Hematopoietic multipotent progenitor cell treated with erythropoietin and hydrocortisone succinate and interleukin-3 and kit ligand, for 4 days (in vitro differentiated cells): ENCODE results near the gene SH3RF1.
"Not testable (repeated sequence)": the region's sequence is repeated elsewhere in the genome, so short reads cannot be mapped to it uniquely, and the experiment has no call there.

Experiments
- DNase-seq: peaks from one replicate; pipeline ENCODE4 v3.0.0-alpha.2; 2015

Gene SH3RF1

DNA sequence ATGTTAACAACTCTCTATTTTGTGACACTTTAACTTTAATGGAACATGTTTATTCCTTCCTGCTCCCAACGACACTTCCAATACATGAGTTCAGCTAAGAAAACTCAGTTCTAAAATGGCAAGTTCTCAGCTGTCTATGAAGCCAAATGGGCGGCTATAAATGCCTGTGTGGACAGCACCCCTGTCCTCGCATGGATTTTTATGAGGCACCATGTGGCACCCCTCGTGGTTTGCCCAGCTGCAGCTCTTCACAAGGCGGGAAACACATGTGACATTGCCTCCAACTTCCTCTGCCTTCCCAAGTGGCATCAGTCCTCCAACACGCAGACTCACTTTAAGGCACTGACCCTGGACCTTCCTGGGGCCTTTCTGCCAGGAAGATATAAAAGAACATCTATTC is 48.0 kb downstream of the SH3RF1 start:
- no peak for DNase-seq

DNA sequence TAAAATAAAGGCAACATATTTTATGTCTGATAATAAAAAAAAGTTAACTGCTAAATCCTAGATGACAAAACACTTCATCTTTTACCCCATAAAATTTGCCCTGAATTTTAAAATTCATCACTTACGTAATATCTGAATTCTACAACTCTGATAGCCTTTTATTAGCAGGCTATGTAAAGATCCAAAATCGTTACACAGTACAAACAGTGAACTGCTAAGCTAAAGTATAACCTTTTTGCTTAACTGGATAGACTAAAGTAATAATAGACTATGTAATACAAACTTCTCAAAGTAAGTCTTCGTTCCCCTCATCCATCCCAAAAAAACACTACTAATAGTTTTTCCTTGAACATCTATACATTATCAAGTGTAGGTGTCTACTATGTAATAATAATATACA is 49.1 kb downstream of the SH3RF1 start:
- no peak for DNase-seq

DNA sequence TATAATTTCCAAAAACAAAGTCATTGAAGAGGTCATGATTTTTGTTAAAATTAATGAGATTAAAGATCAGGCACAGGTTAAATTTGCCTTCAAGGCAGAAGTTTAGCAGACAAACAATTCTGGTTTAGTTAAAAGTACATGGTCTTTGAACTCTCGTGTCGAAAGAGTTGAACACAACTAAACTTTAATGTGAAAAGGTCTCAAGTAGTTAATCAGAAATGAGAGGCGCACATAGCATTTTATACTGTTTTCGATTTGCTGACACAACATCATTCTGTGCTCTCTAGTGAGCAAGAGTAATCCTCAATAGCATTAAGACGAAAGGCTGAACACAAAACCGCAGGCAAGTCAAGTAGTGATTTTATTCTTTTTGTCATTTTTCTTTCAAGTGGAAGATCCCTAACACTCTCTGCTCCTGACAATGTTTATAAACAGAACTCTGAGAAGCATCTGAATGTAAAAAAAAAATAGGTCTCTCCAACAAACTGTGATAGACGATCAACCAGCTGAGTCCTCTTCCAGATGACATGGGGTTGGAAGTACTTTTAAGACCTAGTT is 49.8 kb downstream of the SH3RF1 start:
- no peak for DNase-seq

DNA sequence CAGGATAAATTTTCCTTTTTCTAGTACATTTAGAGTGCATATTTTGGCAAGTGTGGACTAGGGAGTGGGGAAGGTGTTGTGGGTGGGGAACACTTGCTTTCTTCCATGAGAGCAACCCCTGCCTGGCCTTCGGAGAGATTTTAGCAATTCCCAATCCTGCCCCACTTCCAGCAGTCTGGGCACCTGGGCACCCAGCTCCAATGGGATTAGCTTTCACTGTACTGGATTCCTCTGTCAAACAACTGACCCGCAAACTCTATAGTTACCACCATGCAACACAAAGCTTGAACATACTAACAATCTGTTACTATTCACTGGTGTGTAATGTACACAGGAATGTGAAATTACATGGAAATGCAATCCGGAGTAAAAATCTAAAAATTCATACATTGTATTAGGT is 50.3 kb downstream of the SH3RF1 start:
- no peak for DNase-seq

DNA sequence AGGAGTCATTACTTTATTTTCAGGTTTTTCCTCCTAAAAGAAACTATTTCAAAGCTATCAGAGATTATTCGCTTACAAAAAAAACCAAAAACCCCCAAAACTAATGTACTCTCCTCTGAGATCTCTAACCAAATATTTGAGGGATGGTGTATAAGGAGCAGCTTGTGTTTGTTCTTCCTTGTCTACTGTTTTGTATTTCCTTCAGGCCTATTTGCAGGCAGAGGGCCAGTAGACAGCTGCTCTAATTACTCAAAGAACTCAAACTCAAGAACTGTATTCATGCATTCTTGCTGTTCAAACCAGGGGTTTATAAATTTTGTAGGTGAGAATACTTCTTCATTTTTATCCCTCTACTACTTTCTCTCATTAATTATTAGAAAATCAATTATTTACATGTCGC is 51.3 kb downstream of the SH3RF1 start:
- no peak for DNase-seq

DNA sequence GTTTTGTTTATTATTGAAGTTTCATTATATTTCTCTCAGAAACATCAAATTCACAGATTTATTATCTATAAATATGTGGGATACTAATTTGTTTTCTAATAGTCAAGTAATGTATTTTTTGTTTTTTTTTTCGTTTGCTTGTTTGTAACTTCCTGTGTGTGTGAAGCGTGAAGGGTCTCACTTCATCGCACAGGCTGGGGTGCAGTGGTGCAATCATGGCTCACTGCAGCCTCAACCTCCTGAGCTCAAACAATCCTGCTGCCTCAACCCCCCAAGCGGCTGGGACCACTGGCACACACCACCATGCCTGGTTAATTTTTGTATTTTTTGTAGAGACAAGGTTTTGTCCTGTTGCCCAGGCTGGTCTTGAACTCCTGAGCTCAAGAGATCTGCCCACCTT is 55.1 kb downstream of the SH3RF1 start:
- DNase-seq, result no peak

DNA sequence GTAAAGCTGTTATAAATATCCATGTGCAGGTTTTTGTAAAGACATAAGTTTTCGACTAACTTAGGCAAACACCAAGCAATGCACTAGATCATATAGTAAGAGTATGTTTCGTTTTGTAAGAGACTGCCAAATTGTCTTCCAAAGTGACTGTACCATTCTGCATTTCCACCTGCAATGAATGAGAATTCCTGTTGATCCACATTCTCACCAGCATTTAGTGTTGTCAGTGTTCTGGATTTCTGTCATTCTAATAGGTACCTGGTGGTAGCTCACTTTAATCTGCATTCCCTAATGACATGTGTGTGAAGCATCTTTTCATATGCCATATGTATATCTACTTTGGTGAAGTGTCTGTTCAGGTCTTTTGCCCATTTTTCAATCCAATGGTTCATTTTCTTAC is 57.8 kb downstream of the SH3RF1 start:
- DNase-seq, result no peak

DNA sequence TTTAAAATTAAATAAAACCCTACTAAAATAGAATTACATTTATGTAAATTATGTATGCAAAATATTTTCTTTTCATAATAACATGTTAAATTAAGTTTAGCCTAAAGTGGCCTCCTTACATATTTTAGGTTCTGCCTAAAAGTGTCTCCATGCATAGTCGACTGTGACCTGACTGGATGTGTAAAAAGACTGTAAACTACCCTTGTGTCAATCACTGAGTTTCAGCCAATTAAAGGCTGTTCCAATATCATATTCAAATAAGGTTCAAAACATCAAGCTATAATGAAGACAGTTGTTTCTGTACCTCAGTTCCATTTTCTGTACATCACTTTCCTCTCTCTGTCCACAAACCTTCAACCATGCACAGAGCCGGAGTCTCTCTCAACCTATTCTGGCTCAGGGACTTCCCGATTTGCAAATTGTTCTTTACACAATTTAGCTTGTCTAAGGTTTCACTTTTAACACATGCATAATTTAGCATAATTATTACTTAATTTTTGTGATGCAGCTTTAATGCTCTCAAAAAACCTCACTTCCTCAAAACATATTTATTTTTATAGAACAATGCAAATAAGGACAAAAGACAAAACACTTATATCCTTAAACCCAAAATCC is 60.1 kb downstream of the SH3RF1 start:
- no peak for DNase-seq

DNA sequence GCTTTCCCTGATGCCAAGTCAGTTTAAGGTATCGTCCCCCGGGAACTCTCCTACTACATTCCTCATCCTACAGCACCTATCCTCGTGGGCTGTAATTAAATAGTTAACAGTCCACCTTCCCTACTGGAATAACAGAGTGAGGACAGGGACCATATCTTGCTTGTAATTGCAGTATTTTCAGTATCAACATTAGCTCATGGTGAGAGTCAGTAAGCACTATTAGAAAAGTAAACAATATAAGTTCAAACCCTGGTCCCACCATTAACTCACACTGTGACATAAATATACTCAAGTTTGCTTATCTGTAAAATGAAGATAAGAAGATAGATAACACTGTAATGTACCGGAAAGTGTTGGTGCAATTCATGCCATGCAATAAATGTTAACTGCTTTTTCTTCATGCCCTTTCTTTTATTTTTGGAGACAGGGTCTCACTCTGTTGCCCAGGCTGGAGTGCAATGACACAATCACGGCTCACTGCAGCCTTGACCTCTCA is 61.3 kb downstream of the SH3RF1 start:
- DNase-seq, result peak; percentile 25

DNA sequence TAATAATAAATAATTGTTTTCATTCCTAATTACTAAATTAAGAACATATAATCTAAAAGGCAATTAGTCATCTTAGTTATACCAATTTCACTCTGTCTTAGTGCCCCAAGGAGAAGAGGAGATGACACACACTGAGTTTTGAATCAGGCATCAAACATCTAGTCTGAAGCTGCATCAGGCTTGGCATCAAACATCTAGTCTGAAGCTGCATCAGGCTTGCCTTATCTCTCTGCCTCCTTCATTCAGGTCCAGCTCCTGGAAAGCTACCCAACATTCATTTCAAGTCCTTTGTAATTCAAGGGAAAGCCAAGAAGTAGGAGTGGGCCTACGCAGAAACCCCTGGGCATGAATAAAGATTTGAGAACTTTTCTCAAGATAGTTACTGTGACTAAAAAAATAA is 62.2 kb downstream of the SH3RF1 start:
- DNase-seq, result no peak

DNA sequence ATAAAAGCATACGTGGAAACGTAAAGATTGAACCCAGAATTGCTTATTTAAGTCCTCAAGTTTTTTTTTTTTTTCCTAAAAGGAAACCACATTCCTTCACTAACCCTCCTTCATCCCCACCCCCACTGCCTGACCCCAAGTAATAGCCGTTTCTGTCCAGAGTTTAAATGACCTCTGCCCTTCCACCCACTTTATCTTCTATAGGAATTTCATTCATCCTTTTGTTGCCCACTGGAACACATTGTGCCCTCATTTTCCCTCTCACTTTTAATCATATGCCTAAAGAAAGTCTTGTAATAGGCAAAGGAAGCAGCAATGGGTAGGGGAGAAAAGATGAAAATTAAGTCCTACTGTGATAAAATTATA is 62.7 kb downstream of the SH3RF1 start:
- DNase-seq, result no peak

DNA sequence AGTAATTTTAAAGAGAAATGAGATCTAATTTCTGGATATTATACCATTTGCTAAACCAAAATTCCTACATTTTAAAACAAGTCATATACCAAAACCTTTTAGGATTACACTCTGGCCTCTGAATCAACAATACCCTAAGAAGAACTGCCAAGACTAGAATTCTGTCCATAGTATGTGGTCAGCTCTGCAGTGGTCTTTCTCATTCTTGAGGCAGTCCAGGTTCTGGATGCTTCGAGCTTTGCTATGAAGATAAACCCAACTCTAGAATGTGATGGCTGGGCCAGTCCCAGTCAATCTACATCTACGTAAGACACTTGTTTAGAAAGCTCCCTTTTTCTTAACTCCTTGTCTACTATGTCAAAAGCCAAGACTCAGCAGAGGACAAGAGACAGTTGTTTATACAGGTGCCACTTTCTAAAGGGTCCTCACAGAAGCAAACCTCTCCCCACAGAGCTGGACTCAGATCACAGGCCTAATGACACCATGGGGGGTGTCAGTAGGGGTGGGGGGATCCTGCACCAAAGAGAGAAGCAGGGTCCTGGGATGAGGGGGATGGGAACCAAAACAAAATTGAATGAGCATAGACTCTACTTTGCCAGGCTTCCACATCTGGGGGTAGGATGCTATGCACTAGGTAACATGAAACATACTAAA is 63.2 kb downstream of the SH3RF1 start:
- DNase-seq, result no peak

DNA sequence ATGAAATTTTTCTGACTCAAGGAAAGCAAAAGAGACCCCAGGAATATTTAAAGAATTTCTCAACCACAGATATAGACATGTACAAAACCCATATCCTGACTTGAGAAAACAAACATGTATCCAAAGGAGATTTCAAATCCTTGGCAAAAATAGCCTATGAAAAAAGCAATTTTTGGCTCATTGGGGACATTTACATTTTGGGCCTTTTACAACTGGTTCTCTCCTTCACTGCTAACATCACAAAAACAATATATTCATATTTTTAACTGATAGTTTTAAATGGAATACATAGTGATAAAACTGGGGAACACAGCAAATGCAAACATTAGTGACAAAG is 65.0 kb downstream of the SH3RF1 start:
- no peak for DNase-seq

DNA sequence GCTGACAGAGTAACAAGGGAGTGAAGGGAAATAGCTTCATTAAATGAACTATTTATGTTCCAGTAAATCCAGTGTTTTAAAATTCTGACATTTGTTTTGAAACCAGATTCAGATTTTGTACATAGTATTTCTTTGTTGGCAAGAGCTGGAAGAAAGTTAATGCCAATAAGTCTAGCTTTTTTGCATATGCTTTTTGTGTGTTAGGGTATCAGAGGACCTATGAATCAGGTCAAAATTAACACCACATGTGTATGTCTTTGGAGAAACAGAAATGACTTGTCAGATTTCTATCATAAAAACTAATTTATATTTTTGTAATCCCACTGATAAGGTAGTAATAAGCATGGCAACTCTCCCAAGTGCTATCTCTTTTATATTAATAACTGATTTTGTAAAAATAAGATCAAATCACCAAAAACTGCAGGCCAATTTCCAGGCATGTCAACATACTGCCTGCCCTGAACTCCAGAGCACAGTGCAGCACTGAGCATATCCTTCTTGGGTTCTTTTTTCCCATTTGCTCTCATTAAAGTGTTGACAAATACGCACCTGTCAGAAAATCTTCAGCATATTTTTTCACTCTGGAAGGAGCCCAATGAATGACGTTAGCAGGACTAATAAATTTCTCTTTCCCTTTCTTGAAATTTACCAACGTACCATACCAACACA is 65.5 kb downstream of the SH3RF1 start:
- DNase-seq, result no peak

DNA sequence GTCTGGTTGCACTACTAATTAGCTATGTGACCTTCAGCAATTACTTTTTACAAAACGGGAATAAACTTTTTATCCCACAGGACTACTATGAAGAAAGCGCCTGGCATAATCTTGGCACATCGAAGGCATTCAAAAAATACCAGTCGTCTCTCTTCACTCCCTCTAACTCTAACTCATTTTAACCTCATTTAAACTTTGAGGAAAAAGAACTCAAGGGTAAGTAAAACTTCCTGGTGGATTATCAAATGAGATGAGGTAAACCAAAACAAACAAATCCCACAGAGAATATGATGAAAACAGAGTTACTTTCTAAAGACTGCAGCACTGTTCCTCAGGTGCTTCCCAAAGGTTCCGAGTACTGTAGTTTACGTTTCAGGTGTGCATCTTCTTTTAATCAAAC is 66.9 kb downstream of the SH3RF1 start:
- DNase-seq, result no peak

DNA sequence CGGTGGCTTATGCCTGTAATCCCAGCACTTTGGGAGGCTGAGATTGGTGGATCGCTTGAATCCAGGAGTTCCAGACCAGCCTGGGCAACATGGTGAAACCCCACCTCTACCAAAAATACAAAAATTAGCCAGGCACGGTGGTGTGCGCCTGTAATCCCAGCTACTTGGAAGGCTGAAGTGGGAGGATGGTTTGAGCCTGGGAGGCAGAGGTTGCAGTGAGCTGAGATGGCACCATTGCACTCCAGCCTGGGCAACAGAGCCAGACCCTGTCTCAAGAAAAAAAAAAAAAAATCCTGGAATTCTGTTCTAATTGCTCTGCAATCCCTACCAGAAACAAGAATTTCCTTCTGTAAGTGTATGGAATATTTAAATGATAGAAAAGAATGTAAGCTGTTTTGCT is 67.5 kb downstream of the SH3RF1 start:
- not testable (repeated sequence) for DNase-seq

DNA sequence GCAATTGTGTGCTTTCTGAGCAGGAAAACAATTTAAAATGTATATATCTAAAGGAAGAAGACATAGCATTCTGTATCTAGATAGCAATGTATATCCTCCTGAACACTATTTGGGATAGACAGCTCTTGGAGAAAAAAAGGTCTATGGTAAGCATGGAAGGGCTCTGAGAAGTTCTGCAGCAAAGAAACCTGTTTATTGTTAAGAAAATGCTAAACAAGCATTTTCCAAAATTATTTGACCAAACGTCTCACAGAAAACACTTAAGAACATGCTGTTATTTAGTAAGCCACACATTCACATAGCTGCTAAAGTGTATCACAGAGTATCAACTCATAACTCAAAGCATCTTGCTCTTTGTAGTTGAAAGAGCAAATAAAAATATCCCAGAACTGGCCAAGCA is 67.9 kb downstream of the SH3RF1 start:
- no peak for DNase-seq

DNA sequence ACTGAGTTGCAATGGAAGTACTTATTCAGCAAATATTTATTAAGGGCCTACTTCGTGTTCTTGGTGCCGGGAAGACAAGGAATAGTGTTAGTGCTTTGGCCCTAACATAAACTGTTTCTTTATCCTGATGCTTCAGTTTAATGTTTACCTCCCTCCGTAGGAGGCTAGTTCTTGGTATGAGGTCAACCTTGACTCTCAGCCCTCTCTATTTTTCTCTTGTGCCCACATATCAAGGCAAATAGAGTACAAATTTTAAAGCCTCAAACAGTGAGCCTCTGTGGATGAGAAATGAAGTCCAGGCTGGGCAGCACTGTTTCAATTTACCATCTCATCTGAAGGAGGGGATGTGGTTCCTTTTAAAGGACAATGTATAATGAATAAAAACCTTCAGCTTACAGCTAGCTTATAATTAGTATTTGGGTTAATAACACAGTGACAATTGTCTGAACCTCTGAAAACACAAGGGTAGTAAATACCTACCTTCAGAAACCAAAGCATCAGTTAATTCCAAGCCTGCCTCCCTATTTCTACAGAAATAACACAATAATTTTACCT is 68.5 kb downstream of the SH3RF1 start:
- no peak for DNase-seq

DNA sequence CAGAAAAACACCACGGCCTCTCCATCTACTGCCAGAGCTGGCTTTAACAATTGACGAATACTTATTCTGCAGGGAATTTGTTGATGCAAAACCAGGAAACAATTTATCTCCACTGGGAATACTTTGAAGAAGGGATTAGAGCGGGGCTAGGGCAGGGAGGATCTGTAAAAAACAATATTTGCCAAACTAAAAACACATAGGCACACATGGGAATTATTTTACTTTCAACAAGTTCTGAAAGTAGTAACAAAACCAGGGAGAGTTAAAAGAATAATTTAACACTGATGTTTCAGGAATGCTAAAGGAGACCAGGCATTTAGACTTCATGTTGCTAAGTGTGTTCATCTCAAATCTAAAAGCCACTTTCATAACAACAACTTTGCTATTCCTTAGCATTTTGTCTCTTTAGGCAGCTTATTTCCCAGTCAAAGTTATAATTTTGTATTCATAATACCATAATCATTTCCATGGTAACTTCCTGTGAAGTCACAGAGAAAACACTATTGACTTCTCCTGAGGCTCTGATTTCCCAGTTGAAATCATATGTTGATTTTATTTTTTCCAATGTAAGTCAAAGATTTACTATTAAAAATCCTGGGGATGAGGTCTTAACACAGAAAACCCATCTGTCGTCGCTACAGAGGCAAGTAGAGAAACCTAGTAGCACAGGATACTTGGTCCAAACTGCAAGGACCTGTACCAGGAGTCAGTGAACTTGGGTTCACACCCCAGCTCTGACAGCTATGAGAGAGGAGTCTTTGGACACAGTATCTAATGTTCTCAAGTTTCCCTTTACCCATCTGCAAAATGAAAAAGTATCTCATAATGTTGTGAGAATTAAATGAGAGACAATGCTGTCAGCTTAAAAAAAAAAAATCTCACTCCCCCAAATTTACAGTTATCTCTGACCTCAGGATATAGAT is 69.3 kb downstream of the SH3RF1 start:
- DNase-seq, result no peak

DNA sequence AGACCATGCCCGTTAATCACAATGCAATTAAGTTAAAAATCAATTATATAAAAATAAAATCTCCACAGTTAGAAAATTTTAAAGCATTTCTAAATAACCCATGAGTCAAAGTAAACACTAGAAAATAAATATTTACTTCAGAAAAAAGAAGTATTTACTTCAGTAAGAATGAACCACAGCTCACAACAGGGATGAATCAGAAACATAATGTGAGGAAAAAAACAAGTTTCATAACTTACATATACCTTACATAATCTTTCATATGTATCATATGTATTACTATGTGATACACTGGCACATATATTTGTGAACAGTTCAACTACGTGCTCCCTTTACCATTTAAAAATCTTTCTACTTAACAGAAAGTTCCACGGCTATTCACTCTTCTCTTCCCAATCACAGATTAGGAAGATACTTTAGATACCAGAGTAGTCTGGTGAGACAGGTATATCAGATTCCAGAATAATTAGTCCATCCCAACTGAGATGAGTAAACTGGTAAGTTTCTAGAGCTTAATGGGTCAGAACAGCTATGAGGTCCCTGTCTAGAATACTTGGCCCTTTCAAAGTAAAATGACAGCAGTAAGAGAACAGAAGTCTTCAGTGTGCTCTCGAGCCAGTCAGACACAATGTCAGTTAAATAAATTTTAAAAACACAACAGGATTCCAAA is 70.3 kb downstream of the SH3RF1 start:
- DNase-seq, result no peak

DNA sequence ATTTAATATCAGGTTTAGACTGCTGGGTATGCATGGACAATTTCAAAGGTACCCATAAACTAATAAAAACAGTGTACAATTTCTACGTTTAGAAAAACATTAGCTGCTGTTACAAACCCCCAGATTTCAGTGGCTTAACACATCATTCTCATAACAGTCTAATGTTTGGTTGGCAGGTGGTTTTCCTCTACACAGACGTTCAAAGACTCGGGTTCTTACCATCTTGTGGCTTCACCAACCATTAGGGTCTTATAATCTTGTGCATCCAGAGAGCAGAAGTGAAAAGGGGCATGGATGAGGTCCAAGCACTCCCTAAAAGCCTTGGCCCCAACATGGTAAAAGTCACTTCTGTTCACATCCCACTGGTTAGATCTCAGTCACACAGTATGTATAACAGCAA is 71.6 kb downstream of the SH3RF1 start:
- DNase-seq, result no peak

DNA sequence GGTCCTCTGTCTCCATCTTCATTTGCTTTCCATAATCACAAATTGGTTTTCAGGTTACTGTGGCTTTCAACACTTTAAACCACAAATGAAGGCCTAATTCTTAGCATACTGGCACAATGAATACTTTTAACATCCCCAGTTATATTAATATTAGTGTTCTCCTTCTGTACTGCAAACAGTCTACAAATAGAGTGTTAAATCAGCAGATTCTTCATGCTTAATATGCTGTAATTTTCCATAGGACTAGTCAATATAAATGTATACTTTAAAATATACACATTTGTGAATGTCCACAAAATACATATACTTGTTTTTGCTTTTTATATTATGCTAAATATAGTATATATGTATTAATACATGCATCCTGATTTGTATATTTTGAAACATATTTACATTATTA is 72.6 kb downstream of the SH3RF1 start:
- DNase-seq, result no peak
